Inflammatory macrophage treated with lipopolysaccharide for 1 hour (primary cell): ENCODE results near the gene DTNBP1.

ENCODE experiments used
- DNase-seq, 2 donors: peaks; one replicate each; pipeline ENCODE4 v3.0.0-alpha.2; 2020 to 2022

The DTNBP1 gene

GRCh38 chr6:15530411-15530810 lies 132.4 kb downstream of the DTNBP1 start:
- DNase-seq, result no peak

- DNase-seq, result no peak
Measured at GRCh38 chr6:15528870-15529269, 134.0 kb downstream of the DTNBP1 start.

- DNase-seq, result no peak
Measured at GRCh38 chr6:15527838-15528617, 134.8 kb downstream of the DTNBP1 start.

GRCh38 chr6:15526212-15526701 lies 136.6 kb downstream of the DTNBP1 start:
- no peak for DNase-seq

- no peak for DNase-seq
Measured at GRCh38 chr6:15524861-15525401, 137.9 kb downstream of the DTNBP1 start.

- DNase-seq, result no peak
Measured at GRCh38 chr6:15523679-15524630, 138.9 kb downstream of the DTNBP1 start.

- DNase-seq, result no peak
Measured at GRCh38 chr6:15522856-15523529, 139.8 kb downstream of the DTNBP1 start.

GRCh38 chr6:15522427-15522826 lies 140.4 kb downstream of the DTNBP1 start:
- DNase-seq, result peak; percentile 59 to 60

- DNase-seq, result no peak
Measured at GRCh38 chr6:15522026-15522425, 140.8 kb downstream of the DTNBP1 start.

GRCh38 chr6:15521582-15521981 lies 141.2 kb downstream of the DTNBP1 start:
- peak; percentile 50 to 75 for DNase-seq

- no peak for DNase-seq
Measured at GRCh38 chr6:15520626-15521203, 142.1 kb downstream of the DTNBP1 start.

GRCh38 chr6:15519681-15520080 lies 143.1 kb downstream of the DTNBP1 start:
- no peak for DNase-seq

- no peak for DNase-seq
Measured at GRCh38 chr6:15518878-15519277, 143.9 kb downstream of the DTNBP1 start.

GRCh38 chr6:15518057-15518456 lies 144.8 kb downstream of the DTNBP1 start:
- no peak for DNase-seq

GRCh38 chr6:15517600-15517999 lies 145.2 kb downstream of the DTNBP1 start:
- DNase-seq, result no peak

- DNase-seq, result no peak
Measured at GRCh38 chr6:15516923-15517560, 145.8 kb downstream of the DTNBP1 start.

GRCh38 chr6:15516378-15516777 lies 146.4 kb downstream of the DTNBP1 start:
- no peak for DNase-seq

- DNase-seq, result no peak
Measured at GRCh38 chr6:15515660-15516375, 147.0 kb downstream of the DTNBP1 start.

GRCh38 chr6:15515226-15515625 lies 147.6 kb downstream of the DTNBP1 start:
- no peak for DNase-seq

GRCh38 chr6:15513801-15514711 lies 148.8 kb downstream of the DTNBP1 start:
- no peak for DNase-seq
